Prostate gland (tissue), 2 donors: ENCODE measurements around the gene LZTS2. TPM values are rescaled to one million over a fixed set of nuclear protein-coding genes. Genes with fewer than 3 reads are reported as not detected.

ENCODE experiments used
- DNase-seq: peaks from one replicate; pipeline ENCODE4 v3.0.0-alpha.2; 2019; ENCODE audit warnings: low spot score
- H3K27ac ChIP-seq, 2 donors: fragments of 200-600 bp; sonication (generic); 2 replicates each; pipeline ENCODE4 v1.5.1; 2017 to 2019
- H3K27me3 ChIP-seq: fragments of 200-600 bp; sonication (generic); replicated peaks from 2 replicates; pipeline ENCODE4 v1.5.1; 2019; ENCODE audit not compliant: insufficient read depth
- H3K36me3 ChIP-seq, 2 donors: fragments of 200-600 bp; sonication (generic); 1 replicate in 1 of 2; 2 replicates in 1 of 2; pipeline versions ENCODE4 v1.5.1 to v1.8.1; 2017 to 2019
- H3K4me1 ChIP-seq: fragments of 200-600 bp; sonication (generic); replicated peaks from 2 replicates; pipeline ENCODE4 v1.5.1; 2019
- H3K4me3 ChIP-seq, 2 donors: fragments of 200-600 bp; sonication (generic); 2 replicates each; pipeline ENCODE4 v1.5.1; 2017 to 2019
- H3K9me3 ChIP-seq: fragments of 200-600 bp; sonication (generic); 2 replicates; pipeline ENCODE4 v1.5.1; 2017
- POLR2A ChIP-seq: fragments of 450-650 bp; IDR thresholded peaks from one replicate; pipeline ENCODE4 v1.6.1; 2016; ENCODE audit warnings: antibody characterized with exemption, mild to moderate bottlenecking
- POLR2AphosphoS5 ChIP-seq: sonication (generic); formaldehyde crosslinking; IDR thresholded peaks from one replicate; pipeline ENCODE4 v1.6.1; 2017; ENCODE audit warnings: antibody characterized with exemption
- WGBS: methylation state at CpG from one replicate; pipeline ENCODE4 v1.1.5; 2018; 5-methylcytosine and 5-hydroxymethylcytosine counted together
- intact Hi-C: fragments of 100-400 bp; cut with DNase I; formaldehyde crosslinking; loops from one replicate; pipeline ENCODE4 v1.14.2; 2022
- total RNA-seq, 2 donors: library from RNA; depleted of rRNA; stranded (reverse); fragments of >200 nt; gene quantifications; one replicate each; pipeline ENCODE4 v1.1.0, GENCODE V29; 2016
- TF ChIP-seq, protein P1 (sequence below), 4 experiments: fragments of 200-600 bp in 2 of 4; fragments of 450-650 bp in 2 of 4; sonication (generic) in 2 of 4; IDR thresholded peaks; 1 replicate in 3 of 4; 2 replicates in 1 of 4; pipeline ENCODE4 v1.5.1; 2016 to 2019; ENCODE audit warnings: antibody characterized with exemption in 4 of 4, mild to moderate bottlenecking in 2 of 4, moderate library complexity in 2 of 4

Gene LZTS2
- total RNA-seq, 2 donors from 2014 or later: 108 to 189 TPM

DNA sequence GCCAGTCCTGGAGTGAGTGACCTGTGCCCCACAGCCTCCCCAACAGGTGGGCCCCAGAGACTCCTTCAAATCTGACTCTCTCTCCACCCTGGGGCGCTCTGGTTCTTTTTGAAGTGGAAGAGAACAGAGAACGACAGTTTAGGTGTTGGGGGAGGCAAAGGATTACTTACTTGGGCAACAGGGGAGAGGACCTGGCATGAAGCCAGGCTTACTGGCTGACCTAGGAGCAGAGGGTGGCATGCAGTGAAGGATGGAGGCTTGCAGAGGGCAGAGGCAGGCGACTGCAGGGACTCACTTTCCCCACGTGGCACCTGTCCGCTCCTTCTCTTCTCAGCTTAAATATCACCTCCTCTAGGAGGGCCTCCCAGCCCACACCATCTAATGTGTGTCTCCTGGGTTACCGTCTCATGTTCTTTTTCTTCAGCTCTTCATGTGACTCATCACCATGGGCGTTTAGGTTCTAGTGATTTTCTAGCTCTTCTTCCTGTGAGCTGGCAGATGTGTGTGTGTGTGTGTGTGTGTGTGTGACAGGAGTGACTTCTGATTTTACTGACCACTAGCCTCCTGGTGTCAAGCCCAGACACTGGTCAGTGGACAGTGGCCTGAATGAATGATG is 15.5 kb downstream of the LZTS2 start:
- TF ChIP-seq, protein P1, sequence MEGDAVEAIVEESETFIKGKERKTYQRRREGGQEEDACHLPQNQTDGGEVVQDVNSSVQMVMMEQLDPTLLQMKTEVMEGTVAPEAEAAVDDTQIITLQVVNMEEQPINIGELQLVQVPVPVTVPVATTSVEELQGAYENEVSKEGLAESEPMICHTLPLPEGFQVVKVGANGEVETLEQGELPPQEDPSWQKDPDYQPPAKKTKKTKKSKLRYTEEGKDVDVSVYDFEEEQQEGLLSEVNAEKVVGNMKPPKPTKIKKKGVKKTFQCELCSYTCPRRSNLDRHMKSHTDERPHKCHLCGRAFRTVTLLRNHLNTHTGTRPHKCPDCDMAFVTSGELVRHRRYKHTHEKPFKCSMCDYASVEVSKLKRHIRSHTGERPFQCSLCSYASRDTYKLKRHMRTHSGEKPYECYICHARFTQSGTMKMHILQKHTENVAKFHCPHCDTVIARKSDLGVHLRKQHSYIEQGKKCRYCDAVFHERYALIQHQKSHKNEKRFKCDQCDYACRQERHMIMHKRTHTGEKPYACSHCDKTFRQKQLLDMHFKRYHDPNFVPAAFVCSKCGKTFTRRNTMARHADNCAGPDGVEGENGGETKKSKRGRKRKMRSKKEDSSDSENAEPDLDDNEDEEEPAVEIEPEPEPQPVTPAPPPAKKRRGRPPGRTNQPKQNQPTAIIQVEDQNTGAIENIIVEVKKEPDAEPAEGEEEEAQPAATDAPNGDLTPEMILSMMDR (IDR thresholded peaks at IDR 0.05): no peak
- TF ChIP-seq POLR2A (no peak), POLR2AphosphoS5 (no peak)
- H3K36me3 ChIP-seq: no peaks in the 10 kb centered on the region
- H3K4me3 ChIP-seq: no peak overlapping the region
- WGBS: 38% methylated on average over 7 of the region's 7 CpGs
- no peaks in the 10 kb centered on the region for H3K9me3 ChIP-seq
- H3K27me3 ChIP-seq: no peaks in the 10 kb centered on the region
- no peaks in the 10 kb centered on the region for H3K4me1 ChIP-seq
- H3K27ac ChIP-seq: no peak overlapping the region
- no peak for DNase-seq
- intact Hi-C loops: loop anchor here (1.0 to 10.0 kb wide), 2 partner anchors 21 to 450 kb away; no protein-coding TSS in a partner anchor

DNA sequence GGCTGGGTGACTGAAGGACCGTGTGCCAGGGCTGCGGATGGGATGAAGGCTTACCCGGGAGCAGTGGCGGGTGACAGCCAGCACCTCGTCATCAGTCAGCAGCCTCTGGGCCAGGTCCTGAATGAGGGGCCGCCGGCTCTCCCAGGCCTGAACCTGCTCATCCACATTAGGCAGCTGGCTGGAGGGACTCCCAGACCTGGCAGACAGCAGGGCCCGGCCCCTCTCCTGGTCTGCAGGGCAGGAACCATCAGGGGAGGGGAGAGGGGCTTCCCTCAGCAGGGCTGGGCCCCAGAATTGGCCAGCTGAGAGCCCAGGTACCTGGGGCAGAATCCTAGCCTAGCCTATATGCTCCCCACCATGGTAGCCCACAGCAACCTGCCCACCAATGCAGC is 16.0 kb downstream of the LZTS2 start:
- no peak overlapping the region for H3K4me3 ChIP-seq
- 62% methylated on average over 8 of the region's 8 CpGs for WGBS
- no peaks in the 10 kb centered on the region for H3K36me3 ChIP-seq
- H3K9me3 ChIP-seq: no peaks in the 10 kb centered on the region
- H3K27ac ChIP-seq: no peak overlapping the region
- intact Hi-C loops: loop anchor here (10.0 kb wide), 1 partner anchor 451 kb away; no protein-coding TSS in a partner anchor
- no peak for DNase-seq
- TF ChIP-seq, protein P1 (IDR thresholded peaks at IDR 0.05): no peak
- no peak for TF ChIP-seq POLR2AphosphoS5
- no peak for TF ChIP-seq POLR2A
- no peaks in the 10 kb centered on the region for H3K27me3 ChIP-seq
- H3K4me1 ChIP-seq: no peaks in the 10 kb centered on the region

- no peaks in the 10 kb centered on the region for H3K27me3 ChIP-seq
- no peaks in the 10 kb centered on the region for H3K9me3 ChIP-seq
- H3K27ac ChIP-seq: no peak overlapping the region
- no peaks in the 10 kb centered on the region for H3K4me1 ChIP-seq
- intact Hi-C loops: loop anchor here (10.0 kb wide), 1 partner anchor 452 kb away; no protein-coding TSS in a partner anchor
- 72% methylated on average over 5 of the region's 5 CpGs for WGBS
- no peak for DNase-seq
- no peak overlapping the region for H3K4me3 ChIP-seq
- no peaks in the 10 kb centered on the region for H3K36me3 ChIP-seq
- TF ChIP-seq, protein P1 (IDR thresholded peaks at IDR 0.05): no peak
- TF ChIP-seq POLR2A: no peak
- TF ChIP-seq POLR2AphosphoS5: no peak
Observed at GRCh38 chr10:101016814-101017213, 17.2 kb downstream of the LZTS2 start.

- Histone ChIP-seq H3K4me1 (no peaks in the 10 kb centered on the region), H3K4me3 (no peak overlapping the region), H3K27ac (no peak overlapping the region), H3K9me3 (no peaks in the 10 kb centered on the region), H3K27me3 (no peaks in the 10 kb centered on the region), H3K36me3 (no peaks in the 10 kb centered on the region)
- 71% methylated on average over 20 of the region's 20 CpGs for WGBS
- DNase-seq: no peak
- TF ChIP-seq POLR2AphosphoS5 (no peak), POLR2A (no peak)
- TF ChIP-seq, protein P1 (IDR thresholded peaks at IDR 0.05): no peak
- intact Hi-C loops: loop anchor here (10.0 kb wide), 1 partner anchor 453 kb away; no protein-coding TSS in a partner anchor
Observed at GRCh38 chr10:101018118-101018599, 18.6 kb downstream of the LZTS2 start.
